ENCODE data around the gene SLC26A2. TPM values are rescaled to one million over a fixed set of nuclear protein-coding genes. Genes with fewer than 3 reads are reported as not detected.

The SLC26A2 gene
- total and polyA plus RNA-seq, 2 of the 8 experiments (the other 6 are each of a cell fraction or from before 2014, with no cell fraction given): 3.7 to 11.4 TPM

- no peak for TF ChIP-seq USF2 (IDR thresholded peaks at IDR 0.05; ENCODE audit: low read length)
Observed at GRCh38 chr5:149936044-149936699, 24.4 kb upstream of the SLC26A2 start (continued).
